ENCODE measurements around the gene SMAD6.

Gene SMAD6

GRCh38 chr15:66773129-66773873 is 71.3 kb downstream of the SMAD6 start:
- no peak for DNase-seq (ENCODE audit: low read depth in 3 of 3, low spot score in 1 of 3)

DNA sequence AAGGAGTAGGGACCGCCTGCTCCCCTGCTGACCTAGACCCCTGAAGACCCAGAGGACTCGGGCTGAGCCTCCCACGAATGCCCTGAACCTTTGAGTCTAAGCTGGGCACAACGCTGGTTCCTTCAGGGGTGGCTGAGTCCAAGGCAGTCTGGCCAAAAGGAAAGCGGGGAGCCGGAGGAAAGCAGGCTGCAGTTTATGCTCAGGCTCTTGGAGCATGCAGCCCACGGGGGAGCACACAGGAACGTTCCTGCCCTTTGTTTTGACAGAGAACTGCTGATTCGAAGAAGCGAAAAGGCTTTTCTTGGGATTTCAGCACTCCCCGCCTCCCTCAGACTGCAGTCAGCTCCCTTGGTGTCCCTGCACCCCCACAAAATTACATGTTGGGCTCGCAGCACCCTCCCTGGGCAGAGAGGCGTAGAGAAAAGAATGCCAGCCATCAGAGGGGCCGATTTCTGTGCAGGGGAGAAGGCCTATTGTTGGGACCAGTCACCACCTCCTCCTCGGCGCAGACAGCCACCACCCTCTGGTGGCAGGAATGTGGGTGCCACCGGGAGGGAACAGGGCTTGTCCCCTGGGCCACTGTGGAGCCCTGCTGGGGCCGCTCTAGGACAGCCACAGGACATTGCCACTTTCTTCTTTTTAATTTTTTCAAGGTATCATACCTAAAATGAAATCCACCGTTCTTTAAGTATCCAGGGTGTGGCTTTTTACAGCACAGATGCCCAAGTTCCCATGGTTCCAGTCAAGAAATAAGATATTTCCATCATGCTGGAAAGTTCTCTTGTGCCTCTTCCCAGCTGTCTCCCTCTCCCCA is 72.2 kb downstream of the SMAD6 start:
- peak in 2 of 3 donors; percentile 7 to 12 for DNase-seq (ENCODE audit: low read depth in 3 of 3, low spot score in 1 of 3)

- no peak for DNase-seq (ENCODE audit: low read depth in 3 of 3, low spot score in 1 of 3)
These were observed 73.4 kb downstream of the SMAD6 start for GRCh38 chr15:66775127-66776105.

DNA sequence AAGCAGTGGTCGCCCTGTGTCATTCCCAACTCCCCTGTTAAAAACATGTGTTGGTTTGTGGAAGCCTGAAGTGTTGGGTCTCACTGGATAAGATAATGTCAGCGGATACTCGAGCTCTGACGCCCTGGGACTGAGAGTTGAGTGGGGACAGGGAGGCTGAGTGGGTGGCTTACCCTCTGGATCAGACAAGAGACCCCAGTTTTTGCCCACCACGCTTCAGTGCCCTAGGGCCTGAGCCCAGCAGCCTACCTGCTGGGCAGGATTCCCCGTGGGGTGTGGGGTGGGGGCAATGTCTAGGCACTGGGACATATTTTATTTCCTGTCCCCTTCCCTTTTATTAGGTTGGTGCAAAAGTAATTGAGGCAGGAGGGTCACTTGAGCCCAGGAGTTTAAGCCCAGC is 75.0 kb downstream of the SMAD6 start:
- DNase-seq (ENCODE audit: low read depth in 3 of 3, low spot score in 1 of 3) = no peak

DNA sequence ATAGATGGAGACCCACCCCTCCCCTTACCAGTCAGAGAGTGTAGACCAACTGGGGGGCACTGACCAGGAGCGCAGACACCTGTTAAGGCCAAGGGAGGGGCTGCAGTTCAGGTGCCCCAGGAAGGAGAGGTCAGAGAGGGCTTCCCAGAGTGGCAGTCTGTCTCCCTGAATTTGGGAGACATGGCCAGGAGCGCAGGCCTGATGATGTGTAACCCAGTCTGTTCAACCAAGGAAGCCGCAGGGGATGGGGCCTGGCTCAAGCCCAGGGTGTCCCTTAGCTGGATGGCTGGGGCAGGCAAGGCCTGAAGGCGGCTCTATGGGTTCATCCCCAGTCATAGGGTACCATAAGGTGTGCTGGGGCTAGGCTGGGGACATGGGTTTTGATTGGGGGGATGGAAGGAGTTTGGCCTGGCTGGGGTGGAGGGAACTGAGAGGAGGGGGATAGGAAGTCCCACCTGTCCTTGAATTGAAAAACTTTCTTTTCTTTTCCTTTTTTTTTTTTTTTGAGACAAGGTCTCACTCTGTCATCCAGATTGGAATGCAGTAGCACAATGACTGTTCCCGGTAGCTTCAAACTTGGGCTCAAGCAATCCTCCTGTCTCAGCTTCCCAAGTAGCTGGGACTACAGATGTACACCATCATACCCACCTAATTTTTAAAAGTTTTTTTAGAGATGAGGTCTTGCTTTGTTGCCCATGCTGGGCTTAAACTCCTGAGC is 75.7 kb downstream of the SMAD6 start:
- no peak for DNase-seq (ENCODE audit: low read depth in 3 of 3, low spot score in 1 of 3)

GRCh38 chr15:66778314-66778665 is 76.3 kb downstream of the SMAD6 start:
- no peak for DNase-seq (ENCODE audit: low read depth in 3 of 3, low spot score in 1 of 3)

GRCh38 chr15:66778716-66779115 is 76.7 kb downstream of the SMAD6 start:
- DNase-seq (ENCODE audit: low read depth in 3 of 3, low spot score in 1 of 3) = no peak

- no peak for DNase-seq (ENCODE audit: low read depth in 3 of 3, low spot score in 1 of 3)
These were observed 77.4 kb downstream of the SMAD6 start for GRCh38 chr15:66779331-66780009.

GRCh38 chr15:66780172-66780972 is 78.3 kb downstream of the SMAD6 start:
- no peak for DNase-seq (ENCODE audit: low read depth in 3 of 3, low spot score in 1 of 3)

- no peak for DNase-seq (ENCODE audit: low read depth in 3 of 3, low spot score in 1 of 3)
These were observed 79.1 kb downstream of the SMAD6 start for GRCh38 chr15:66780973-66781718.

DNA sequence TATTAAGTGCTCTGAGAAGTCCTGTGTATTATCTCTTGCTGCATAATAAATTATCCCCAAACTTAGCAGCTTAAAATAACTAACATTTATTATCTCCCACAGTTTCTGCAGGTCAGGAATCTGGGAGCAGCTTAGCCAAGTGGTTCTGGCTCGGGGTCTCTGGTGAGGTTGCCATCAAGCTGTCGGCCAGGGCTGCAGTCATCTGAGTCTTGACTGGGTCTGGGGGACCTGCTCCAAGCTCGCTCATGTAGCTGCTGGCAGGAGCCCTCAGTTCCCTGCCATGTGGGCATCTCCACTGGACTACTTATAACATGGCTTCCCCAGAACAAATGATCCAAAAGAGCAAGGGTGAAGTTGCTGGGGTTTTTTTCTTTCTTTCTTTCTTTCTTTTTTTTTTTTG is 80.7 kb downstream of the SMAD6 start:
- DNase-seq (ENCODE audit: low read depth in 3 of 3, low spot score in 1 of 3) = no peak

DNA sequence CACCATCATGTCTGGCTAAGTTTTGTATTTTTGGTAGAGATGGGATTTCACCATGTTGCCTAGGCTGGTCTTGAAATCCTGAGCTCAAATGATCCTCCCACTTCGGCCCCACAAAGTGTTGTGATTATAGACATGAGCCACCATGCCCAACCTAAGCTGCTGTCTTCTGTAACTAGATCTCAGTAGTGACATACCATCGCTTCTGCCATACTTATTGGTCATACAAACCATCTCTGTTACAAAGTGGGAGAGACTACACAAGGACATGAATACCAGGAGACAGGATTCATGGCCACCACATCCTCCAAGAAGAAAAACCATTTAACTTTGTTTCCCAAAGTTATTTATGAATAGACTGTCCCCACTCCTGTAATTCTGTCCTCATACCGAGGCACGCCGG is 81.3 kb downstream of the SMAD6 start:
- no peak for DNase-seq (ENCODE audit: low read depth in 3 of 3, low spot score in 1 of 3)

- DNase-seq (ENCODE audit: low read depth in 3 of 3, low spot score in 1 of 3) = no peak
These were observed 81.7 kb downstream of the SMAD6 start for GRCh38 chr15:66783725-66784124.

DNA sequence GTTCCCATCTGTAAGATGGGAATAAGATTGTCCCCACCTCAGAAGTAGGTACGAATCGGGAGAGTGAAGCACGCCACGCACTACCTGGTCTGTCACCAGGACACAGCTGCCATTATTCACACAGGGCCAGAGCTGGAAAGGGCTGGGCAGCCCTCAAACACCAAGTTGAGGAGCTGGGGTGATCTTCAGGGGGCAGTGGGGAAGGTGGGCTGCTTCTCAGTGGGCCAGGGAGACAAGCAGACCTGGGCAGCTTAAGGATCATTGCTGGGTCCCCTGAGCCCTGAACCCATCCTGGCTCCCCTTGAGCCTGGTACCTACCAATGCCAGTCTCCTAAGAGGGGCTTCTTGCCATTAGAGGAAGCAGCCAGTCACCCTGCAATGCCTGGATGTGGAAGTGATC is 82.1 kb downstream of the SMAD6 start:
- no peak for DNase-seq (ENCODE audit: low read depth in 3 of 3, low spot score in 1 of 3)

DNA sequence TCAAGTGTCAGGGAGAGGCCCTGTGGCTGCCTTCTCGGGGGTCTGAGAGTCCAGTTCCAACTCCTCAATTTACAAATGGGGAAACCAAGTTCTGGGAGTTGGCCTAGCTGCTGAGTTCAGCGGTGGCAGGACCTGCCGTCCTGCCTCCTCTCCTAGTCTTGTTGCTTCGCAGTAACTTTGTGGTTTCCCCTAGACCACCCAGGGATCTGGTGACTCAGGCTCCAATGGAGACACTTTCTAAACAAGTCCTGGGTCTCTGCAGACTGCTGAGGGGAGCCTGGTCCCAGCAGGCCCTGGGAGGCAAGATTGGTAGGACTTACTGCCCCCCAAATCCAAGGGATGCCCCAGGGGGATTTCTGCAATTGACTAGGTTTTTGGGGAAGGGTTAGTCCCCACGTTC is 83.6 kb downstream of the SMAD6 start:
- no peak for DNase-seq (ENCODE audit: low read depth in 3 of 3, low spot score in 1 of 3)

DNA sequence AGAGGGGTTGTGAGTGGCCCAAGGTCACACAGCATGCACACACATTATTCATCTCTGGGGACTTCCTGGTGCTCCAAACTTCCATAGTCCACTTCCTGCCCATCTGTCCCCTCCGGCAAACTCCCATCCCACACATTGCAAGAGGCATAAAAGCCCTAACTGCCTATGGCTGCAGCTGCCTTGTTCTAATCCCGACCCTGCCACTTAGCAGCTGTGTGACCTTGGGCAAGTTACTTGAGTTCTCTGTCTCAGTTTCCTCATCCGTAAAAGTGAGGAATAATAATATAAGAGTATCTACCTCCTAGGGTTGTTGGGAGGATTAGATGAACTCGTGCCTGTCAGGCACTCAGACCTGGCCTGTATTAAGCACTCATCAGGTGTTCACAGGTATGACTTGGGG is 84.2 kb downstream of the SMAD6 start:
- no peak for DNase-seq (ENCODE audit: low read depth in 3 of 3, low spot score in 1 of 3)

- DNase-seq (ENCODE audit: low read depth in 3 of 3, low spot score in 1 of 3) = no peak
These were observed 84.9 kb downstream of the SMAD6 start for GRCh38 chr15:66786708-66787488.

GRCh38 chr15:66787489-66787871 is 85.4 kb downstream of the SMAD6 start:
- no peak for DNase-seq (ENCODE audit: low read depth in 3 of 3, low spot score in 1 of 3)

Data from stimulated activated CD4-positive, alpha-beta T cell treated with anti-CD3 and anti-CD28 coated beads, TNF-alpha, amount 100 ng/mL, for 1 hour (primary cell).